HG03457 (cell line): ENCODE measurements around the gene PRR5L.

Experiments
- ATAC-seq: cut with Tn5 transposase; IDR thresholded peaks from one replicate; pipeline ENCODE4 v1.9.1; 2021; ENCODE audit warnings: moderate number of reproducible peaks; ENCODE audit not compliant: unreplicated experiment

Gene PRR5L, protein sequence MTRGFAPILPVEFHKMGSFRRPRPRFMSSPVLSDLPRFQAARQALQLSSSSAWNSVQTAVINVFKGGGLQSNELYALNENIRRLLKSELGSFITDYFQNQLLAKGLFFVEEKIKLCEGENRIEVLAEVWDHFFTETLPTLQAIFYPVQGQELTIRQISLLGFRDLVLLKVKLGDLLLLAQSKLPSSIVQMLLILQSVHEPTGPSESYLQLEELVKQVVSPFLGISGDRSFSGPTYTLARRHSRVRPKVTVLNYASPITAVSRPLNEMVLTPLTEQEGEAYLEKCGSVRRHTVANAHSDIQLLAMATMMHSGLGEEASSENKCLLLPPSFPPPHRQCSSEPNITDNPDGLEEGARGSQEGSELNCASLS

DNA sequence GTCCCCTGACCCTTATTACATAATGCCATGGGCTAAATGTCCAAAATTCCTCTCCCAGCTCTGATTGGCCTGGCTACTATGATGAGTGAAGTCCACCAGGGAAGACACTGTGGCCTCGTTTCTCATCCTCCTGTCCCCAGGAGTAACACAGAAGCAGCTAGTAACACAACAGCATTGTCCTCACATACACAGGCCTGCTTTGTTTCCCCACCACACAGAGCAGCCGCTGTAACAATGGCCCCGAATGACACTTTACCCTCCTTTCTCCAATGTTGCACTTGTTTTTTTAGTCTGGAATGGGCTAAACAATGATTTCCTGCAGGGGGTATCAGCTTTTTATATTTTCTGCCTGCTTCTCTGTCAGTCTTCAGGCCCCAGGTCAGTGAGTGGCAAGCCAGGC is at the start of gene PRR5L:
PRR5L (plus strand) TSS at position 363 of the 400 bp plus-strand sequence. CDS start 104,834 bp downstream, outside the sequence.
- ATAC-seq = no peak

DNA sequence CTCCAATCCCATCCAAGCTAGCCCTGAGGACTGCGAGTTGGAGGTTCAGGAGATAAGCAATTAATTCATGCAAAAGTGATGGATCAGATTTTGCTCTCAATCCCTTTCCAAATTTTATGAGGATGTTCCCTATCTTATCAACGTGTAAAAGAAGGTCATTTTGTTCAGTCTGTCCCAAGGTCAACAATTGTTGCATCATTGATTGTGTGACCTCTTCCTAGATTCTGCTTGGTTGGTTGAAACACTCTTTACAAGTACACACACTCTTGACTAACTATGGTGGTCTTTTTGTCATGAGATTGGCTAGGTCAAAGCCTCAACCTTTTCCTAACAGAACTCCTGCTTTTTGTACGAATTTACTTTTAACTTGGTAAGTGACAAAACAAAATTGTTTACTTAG is 48.6 kb upstream of the PRR5L start:
- ATAC-seq = no peak

DNA sequence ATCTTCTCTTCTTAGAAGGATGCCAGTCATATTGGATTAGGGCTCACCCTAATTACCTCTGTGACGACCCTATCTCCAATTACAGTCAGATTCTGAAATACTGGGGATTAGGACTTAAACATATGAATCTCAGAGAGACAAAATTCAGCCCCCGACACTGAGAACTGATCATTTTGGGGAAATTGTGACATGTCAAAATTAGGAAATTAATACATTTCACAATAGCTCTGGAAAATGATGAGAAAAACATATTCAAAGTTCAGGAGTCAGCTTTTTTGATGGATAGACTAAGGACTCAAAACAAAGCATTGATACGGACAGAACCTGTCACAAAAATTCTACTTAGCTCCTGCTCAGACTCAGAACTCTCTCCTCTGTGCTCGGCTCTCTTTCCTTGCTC is 47.7 kb upstream of the PRR5L start:
- no peak for ATAC-seq

GRCh38 chr11:36249246-36249645 is 46.8 kb upstream of the PRR5L start:
- no peak for ATAC-seq

GRCh38 chr11:36251823-36252222 is 44.3 kb upstream of the PRR5L start:
- ATAC-seq = no peak

DNA sequence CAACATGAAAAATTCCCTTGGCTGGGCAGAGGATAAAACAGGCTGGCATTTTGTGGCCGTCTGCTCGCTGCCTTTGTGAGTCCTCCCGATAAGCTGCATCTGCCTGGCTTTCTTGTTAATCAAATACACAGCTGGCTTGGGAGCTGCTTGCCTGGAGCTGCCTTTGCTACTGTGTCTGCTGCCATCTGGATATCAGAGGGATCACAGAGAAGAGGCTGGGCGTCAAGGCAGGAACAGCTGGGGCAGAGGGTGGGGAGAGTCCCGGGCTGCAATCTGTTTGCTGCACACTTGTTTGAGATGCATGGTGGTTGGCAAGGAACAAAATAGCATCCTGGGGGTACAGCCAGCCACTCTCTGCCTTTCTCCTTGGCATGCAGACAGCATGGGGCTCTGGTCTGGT is 42.9 kb upstream of the PRR5L start:
- ATAC-seq = no peak

GRCh38 chr11:36254713-36255112 is 41.4 kb upstream of the PRR5L start:
- no peak for ATAC-seq

GRCh38 chr11:36257351-36257750 is 38.7 kb upstream of the PRR5L start:
- ATAC-seq = no peak

- ATAC-seq = no peak
These were observed 37.2 kb upstream of the PRR5L start for GRCh38 chr11:36258730-36259360.

GRCh38 chr11:36261094-36261493 is 35.0 kb upstream of the PRR5L start:
- ATAC-seq = no peak

DNA sequence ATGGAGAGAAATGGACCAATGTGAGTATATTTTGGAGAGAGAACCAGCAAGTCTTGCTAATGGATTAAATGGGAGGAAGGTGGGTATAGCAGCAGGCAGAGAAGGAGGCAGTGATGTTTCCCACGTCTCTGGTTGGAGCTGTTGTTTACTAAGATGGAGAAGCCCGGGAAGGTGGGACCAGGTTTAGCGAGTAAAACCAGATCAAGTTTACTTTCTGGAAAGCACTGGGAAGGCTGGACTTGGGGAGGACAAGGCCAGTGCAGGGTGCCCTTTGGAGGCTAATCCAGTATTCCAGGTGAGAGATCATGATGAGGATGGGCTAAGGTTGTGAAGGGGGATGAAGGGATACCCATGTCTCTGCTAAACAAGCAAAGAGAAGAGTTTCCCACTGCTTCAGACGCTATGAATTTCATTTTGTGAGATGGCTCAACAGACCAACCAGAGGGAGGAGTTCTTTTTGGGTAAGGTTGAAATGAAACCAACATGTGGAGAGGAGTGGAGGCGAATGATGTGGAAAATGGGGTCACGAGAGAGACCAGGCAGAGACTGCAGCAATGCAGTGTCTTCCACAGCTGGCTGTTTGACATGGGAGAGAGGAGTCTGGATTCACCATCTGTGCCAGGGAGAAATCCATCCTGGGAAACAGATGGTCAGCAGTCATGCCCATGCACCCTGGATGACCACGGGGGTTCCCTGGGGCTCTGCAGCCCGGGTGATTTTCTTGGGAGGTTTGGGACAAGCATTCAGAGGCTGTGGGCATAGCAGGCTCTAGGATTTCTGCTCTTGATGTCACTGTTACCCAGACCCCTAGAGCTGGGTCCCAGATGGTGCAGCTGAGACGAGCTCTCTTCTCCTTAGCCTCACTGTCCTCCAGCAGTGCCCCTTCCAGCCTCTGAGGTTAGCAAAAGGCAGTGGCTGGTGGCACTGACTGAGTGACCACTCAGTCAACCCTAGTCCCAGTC is 31.8 kb upstream of the PRR5L start:
- ATAC-seq = no peak

GRCh38 chr11:36264973-36265344 is 31.1 kb upstream of the PRR5L start:
- ATAC-seq = no peak

- no peak for ATAC-seq
These were observed 30.1 kb upstream of the PRR5L start for GRCh38 chr11:36265793-36266628.

GRCh38 chr11:36266767-36267166 is 29.3 kb upstream of the PRR5L start:
- ATAC-seq = no peak

- ATAC-seq = no peak
These were observed 27.6 kb upstream of the PRR5L start for GRCh38 chr11:36268337-36268985.

DNA sequence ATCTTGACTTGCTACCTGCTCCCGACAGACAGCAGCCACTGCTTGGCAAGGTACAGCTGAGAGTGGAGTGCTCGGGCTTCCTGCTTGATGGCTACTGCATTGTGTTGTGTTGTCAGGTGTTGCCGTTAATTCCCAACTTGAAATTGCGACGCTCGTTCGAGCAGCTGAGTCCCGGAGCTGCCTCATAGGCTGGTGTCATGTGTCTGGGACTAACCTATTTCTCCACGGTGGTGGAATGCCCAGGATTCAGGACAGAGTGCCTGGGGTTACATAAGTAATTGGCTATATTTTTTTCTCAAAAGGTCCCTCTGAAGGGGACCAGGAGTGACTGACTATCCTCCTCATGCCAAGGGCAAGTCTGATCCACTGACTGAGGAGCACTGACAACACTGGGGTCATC is 25.4 kb upstream of the PRR5L start:
- ATAC-seq = no peak

GRCh38 chr11:36271794-36272407 is 24.2 kb upstream of the PRR5L start:
- ATAC-seq = no peak

GRCh38 chr11:36273110-36273509 is 23.0 kb upstream of the PRR5L start:
- ATAC-seq = no peak

GRCh38 chr11:36274414-36274813 is 21.7 kb upstream of the PRR5L start:
- no peak for ATAC-seq
